RPMI8226 (cell line): ENCODE data around the gene IWS1.
"Not testable (repeated sequence)": the region's sequence is repeated elsewhere in the genome, so short reads cannot be mapped to it uniquely, and the experiment has no call there.

ENCODE experiments used
- DNase-seq: peaks from one replicate; pipeline ENCODE4 v3.0.0-alpha.2; 2015

The IWS1 gene

GRCh38 chr2:127526132-127527000 lies at the start of gene IWS1:
TSS of gene IWS1 (minus strand) at chr2:127526489. CDS start at chr2:127526208, 281 bp downstream.
- peak; percentile 96 for DNase-seq

DNA sequence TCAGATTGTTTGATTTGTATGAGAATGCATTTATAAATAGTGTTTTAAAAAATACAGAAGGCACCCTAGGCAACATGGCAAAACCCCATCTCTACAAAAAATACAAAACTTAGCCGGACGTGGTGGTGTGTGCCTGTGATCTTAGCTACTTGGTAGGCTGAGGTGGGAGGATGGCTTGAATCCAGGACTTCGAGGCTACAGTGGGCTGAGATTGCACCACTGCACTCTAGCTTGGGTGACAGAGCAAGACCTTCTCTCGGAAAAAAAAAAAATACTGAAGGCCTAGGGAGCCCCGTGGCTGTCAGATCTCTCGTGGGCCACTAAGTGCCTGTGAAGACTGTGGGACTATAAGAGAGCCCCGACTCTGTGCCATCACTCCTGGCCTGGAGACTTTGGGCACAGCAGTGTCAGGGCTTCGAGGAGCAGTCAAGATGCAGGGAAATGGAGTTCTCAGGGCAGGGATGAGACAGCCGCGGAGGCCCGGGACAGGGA lies 49.7 kb upstream of the IWS1 start:
- no peak for DNase-seq

DNA sequence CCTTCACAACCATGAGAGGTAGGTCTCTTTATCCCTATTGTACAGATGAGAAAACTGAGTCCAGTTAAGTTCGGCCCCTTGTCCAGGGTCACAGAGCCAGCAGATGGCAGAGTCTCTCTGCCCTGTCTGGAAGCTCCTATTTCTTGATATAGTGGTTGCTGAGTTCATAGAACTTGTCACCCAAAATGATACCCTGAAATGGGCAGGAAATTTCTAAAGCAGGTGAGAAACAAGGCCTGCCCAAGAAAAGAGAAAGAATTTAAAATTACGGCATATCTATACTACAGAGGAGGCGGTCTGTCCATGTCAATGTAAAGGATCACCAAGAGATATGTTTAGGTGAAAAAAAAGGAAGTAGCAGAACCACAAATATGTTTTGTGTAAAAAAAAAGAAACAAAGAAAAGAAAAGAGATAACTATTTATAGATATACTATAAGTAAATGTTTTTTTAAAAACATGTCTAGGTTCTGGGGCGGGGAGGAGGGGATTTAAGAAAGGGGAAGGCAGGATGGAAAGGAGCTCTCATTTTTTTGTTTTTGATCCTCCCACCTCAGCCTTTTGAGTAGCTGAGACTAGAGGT lies 49.0 kb upstream of the IWS1 start:
- peak; percentile 56 for DNase-seq

DNA sequence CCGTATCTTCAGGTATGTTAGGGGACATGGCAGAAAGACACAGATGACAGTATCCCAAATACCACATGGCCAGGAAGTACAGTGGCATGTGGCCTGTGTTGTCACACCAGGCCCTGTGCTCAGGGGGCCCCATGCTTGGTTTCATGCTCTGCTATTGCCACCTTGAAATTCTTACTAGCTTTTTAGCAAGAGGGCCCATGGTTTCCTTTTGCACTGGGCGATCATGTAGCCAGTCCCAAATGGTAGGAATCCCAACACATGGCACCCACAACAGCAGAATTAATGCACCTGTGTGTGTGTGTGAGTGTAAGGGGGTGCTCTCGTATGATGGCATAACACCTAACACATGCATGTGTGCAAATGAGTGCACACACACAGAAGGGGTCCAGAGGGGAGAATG lies 48.4 kb upstream of the IWS1 start:
- no peak for DNase-seq

GRCh38 chr2:127573771-127574170 lies 47.5 kb upstream of the IWS1 start:
- no peak for DNase-seq

- no peak for DNase-seq
Measured at GRCh38 chr2:127573298-127573697, 47.0 kb upstream of the IWS1 start.

DNA sequence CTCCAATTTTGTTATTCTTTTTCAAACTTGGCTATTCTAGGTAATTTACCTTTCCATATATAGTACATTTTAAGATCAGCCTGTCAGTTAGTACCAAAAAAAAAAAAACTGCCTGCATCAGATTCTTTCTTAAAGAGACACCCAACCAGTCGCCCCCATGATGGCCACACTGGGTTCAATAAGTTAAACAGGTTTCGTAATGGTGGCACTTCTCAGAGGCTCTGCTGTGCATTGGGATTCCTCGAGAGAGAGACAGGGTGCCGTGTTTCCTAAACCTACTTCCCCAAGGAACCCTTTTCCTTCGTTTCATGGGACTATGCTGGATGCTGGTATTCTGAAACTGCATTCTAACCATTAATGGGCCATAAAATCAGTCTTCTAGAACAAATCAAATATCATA lies 46.6 kb upstream of the IWS1 start:
- DNase-seq = no peak

DNA sequence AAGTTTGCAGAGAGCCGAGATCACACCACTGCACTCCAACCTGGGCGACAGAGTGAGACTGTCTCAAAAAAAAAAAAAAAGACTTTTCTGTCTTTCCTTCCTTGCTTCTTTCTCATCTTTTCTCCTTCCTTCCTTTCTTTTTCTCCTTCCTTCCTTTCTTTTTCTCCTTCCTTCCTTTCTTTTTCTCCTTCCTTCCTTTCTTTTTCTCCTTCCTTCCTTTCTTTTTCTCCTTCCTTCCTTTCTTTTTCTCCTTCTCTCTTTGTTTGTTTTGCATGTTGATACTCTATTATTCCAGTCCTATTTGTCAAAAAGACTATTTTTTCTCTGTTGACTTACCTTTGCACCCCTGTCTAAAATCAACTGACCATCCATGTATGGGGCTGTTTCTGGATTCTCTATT lies 46.1 kb upstream of the IWS1 start:
- DNase-seq = not testable (repeated sequence)

DNA sequence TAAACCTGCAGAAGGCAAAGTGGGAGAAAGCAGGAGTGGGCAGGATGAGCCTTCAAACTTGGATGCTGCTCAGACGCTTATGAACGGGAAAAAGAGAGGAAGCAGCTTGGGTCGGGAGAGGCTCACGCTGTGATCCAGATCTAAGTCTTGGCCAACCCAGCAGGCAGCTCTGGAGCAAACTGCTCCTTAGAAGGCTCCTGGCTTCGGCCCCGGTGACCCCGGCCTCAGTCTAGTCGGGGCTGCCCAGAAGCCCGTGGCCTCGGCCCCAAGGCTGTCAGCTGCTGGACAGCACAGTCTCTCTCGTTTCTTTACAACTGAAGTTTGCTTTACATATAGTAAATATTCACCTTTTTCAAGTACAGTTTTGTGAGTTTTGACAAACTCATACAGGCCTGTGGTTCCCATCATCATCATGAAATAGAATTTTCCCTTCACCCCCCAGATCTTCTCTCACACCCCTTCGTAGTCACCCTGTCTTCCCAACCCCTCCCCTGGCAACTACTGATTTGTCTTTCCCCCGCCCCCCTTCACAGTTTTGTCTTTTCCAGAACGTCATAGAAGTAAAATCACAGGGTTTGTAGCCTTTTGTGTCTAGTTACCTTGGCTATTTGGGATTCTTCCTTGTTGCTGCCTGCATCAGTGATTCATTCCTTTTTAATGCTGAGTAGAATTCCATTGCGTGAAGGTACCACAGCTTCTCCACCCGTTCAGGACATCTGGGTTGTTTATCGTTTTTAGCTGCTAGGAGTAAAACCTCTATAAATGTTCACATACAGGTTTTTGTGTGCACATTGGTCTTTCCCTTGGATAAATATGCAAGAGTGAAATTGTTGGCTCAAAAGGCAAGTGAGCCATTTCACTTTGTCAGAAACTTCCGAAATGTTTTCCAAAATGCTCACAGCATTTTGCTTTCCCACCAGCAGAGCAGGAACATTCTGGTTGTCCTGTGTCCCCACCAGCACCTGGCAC lies 44.3 kb upstream of the IWS1 start:
- no peak for DNase-seq

DNA sequence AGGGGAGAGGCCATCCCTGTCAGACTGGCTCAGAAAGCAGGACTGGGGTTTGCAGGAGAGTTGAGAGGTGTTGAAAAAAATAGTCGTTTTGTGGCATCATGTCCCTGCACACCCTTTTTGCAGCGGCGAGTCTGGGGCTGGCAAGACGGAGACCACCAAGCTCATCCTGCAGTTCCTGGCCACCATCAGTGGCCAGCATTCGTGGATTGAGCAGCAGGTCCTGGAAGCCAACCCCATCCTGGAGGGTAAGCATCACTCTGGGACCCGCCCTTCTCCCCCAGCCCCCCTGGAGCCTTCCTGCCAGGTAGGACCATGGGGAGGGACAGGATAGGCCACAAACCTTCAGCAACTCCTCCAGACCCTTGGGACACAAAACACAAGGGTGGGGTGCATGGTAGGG lies 43.4 kb upstream of the IWS1 start:
- no peak for DNase-seq

- no peak for DNase-seq
Measured at GRCh38 chr2:127568128-127568527, 41.8 kb upstream of the IWS1 start.

GRCh38 chr2:127567351-127567854 lies 41.1 kb upstream of the IWS1 start:
- no peak for DNase-seq

- no peak for DNase-seq
Measured at GRCh38 chr2:127566576-127566975, 40.3 kb upstream of the IWS1 start.

GRCh38 chr2:127566139-127566417 lies 39.8 kb upstream of the IWS1 start:
- no peak for DNase-seq

GRCh38 chr2:127565261-127566138 lies 39.2 kb upstream of the IWS1 start:
- DNase-seq = no peak

DNA sequence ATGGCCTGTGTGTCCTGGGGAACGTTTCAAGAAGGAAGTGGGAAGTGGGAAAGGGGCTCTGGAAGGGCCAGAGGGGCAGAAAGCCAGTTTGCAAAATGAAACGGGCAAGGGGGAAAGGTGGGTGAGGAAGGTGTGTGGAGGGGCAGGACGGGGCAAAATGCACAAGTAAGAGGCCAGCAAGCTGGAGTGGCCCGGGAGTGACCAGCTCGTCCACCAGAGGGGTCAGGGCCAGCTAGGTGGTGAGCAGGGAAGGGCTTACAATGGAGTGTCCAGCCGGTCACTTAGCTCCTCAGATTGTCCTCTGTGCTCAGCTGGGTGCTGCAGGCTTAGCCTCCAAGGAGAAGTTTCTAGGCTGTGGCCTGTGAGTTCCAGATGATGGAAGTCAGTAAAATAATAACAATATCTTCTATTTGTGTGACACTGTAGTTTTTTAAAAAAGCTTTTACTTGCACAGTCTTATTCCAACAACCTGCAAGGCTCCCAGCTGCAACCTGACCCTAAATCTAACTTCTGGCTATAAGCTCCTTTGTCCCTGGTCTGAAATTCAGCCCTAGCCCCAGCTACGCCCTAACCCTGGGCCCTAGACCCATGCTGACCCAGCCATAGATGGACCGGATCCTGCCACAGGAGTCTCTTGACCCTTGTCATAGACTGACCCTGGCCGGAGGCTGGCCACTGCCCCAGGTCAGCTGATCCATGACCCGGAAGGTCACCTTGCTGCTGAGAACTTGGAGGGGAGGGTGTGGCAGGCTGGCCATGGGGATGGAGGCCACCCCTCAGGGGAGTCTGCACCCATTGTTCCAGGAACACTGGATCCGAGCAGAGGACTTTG lies 38.4 kb upstream of the IWS1 start:
- DNase-seq = no peak

DNA sequence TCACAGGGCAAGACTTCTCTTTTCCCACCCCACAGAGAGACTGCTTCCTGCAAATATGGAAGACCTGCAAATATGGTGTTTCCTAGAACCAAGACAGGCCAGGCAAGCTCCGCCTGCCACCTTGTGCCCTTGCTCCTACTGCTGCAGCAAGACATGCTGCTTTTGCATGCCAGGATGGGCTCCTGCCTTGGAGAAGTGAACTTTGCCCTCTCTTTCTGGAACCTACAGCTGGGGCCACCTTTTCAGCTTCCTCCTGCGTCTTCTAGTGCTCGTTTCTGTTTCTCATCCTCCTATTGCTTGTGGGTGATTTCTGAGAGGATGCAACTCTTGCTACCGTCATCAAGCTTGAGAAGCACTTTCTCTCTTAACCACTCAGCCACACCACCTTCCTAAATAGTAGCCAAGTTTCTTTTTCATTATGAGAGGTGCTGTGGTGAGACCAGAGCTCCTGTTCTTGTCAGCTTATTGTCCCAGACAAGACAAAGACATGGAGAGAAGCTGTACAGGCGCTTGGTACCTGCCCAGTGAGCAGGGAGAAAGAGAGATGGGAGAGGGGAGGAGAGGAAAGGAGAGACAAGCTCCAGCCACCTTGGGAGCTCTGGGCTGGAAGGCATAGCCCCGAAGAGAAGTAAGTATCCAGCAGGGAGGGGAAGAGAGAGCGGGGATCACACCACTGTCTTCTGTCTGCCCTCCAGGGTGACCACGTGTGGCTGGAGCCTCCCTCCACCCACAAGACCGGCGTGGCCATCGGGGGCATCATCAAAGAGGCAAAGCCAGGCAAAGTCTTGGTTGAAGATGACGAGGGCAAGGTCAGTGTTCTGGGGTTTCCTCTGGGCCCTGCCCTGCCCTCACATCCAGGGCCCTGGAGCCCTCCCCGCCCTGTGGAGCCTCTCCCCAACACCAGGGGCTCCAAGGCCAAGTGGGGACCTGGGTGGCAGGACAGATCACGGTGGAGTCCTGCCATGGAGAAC lies 37.5 kb upstream of the IWS1 start:
- DNase-seq = peak; percentile 78

DNA sequence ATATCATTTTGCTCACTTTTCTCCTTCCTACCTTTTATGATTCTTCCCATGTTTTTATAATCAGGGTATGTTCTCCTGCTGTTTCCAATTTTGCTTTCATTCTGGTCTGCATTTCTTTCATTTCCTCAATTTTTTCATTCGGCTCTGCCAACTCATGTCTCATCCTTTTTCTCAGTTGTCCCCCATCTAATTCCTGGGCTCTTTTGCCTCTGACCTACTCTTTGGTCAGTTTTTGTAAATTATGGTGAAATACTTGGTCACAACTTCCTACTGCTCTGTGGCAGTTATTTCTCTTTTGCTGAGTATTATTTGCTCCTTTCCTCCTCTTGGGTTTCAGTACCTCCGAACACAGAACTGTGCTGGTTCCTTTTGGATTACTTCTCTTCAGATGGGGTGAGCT lies 36.6 kb upstream of the IWS1 start:
- no peak for DNase-seq

GRCh38 chr2:127561371-127561770 lies 35.1 kb upstream of the IWS1 start:
- no peak for DNase-seq

- no peak for DNase-seq
Measured at GRCh38 chr2:127560931-127561280, 34.6 kb upstream of the IWS1 start.
